PFSK-1 (cell line): ENCODE measurements around the gene KAZN.

Source experiments
- POLR2AphosphoS5 ChIP-seq: IDR thresholded peaks from 2 replicates; pipeline ENCODE4 v1.6.1; 2012; ENCODE audit warnings: low read depth, mild to moderate bottlenecking, control low read depth, low read length, moderate library complexity
- TAF1 ChIP-seq: IDR thresholded peaks from 2 replicates; pipeline ENCODE4 v1.6.1; 2012; ENCODE audit warnings: low read length, control low read depth, borderline replicate concordance; ENCODE audit not compliant: insufficient read depth

DNA sequence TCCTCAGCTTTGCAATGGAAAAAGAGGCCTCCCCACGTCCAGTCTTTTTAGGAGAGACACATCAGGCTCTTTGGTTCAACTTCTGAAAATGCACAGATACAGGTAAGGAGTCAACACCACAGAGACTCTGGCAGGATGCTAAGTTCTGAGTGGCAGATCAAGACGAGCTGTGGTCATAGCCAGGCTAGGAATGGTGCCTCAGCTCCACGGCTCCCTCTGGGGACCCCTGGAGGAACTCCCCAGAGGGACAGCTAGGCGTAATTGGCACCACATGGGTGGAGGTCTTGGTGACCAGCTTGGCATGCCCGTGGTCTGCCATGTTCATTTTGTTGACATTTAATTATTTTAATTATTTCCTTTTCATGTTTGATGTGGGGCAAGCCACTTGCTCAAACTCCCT, 206.1 kb downstream of the KAZN start:
- TF ChIP-seq TAF1 = no peak
- TF ChIP-seq POLR2AphosphoS5 = no peak
